Thyroid gland (tissue), 4 donors: ENCODE results near the gene DENND1A. TPM values are rescaled to one million over a fixed set of nuclear protein-coding genes. Genes with fewer than 3 reads are reported as not detected.

ENCODE experiments used
- DNase-seq, 2 donors: peaks; one replicate each; pipeline ENCODE4 v3.0.0-alpha.2; 2019
- H3K27ac ChIP-seq, 3 donors: fragments of 200-600 bp; sonication (generic); 1 replicate in 2 of 3; 2 replicates in 1 of 3; pipeline ENCODE4 v1.5.1; 2016 to 2019; ENCODE audit warnings: mild to moderate bottlenecking in 1 of 3, moderate library complexity in 1 of 3
- H3K27me3 ChIP-seq: fragments of 200-600 bp; sonication (generic); one replicate; pipeline ENCODE4 v1.5.1; 2019
- H3K36me3 ChIP-seq, 2 donors: fragments of 200-600 bp; sonication (generic); one replicate each; pipeline ENCODE4 v1.5.1; 2016 to 2019
- H3K4me1 ChIP-seq, 2 donors: fragments of 200-600 bp; sonication (generic); one replicate each; pipeline ENCODE4 v1.5.1; 2017 to 2019
- H3K4me3 ChIP-seq, 3 donors: fragments of 200-600 bp; sonication (generic); replicated peaks in 1 of 3; 1 replicate in 2 of 3; 2 replicates in 1 of 3; pipeline ENCODE4 v1.5.1; 2016; ENCODE audit warnings: mild to moderate bottlenecking in 1 of 3
- H3K9me3 ChIP-seq: fragments of 200-600 bp; sonication (generic); one replicate; pipeline ENCODE4 v1.5.1; 2017
- POLR2A ChIP-seq, 2 donors: fragments of 450-650 bp; IDR thresholded peaks; one replicate each; pipeline ENCODE4 v1.6.1; 2017; ENCODE audit warnings: antibody characterized with exemption in 2 of 2, mild to moderate bottlenecking in 2 of 2, moderate library complexity in 1 of 2
- WGBS, 2 donors: methylation state at CpG; one replicate each; pipeline ENCODE4 v1.1.5; 2017; 5-methylcytosine and 5-hydroxymethylcytosine counted together
- intact Hi-C: fragments of 100-400 bp; cut with DNase I; formaldehyde crosslinking; loops from one replicate; pipeline ENCODE4 v1.15.1; 2023
- total RNA-seq, 4 donors: library from RNA; depleted of rRNA; stranded (reverse); fragments of >200 nt; gene quantifications; one replicate each; pipeline ENCODE4 v1.2.3, GENCODE V29; 2016
- TF ChIP-seq, protein P1 (sequence below), 6 experiments: fragments of 200-600 bp in 3 of 6; fragments of 450-650 bp in 3 of 6; sonication (generic) in 3 of 6; IDR thresholded peaks; one replicate each; pipeline ENCODE4 v1.5.1; 2016 to 2019; ENCODE audit warnings: antibody characterized with exemption in 6 of 6, mild to moderate bottlenecking in 2 of 6, inconsistent platforms in 1 of 6, moderate library complexity in 1 of 6

Gene DENND1A
- total RNA-seq, 4 donors from 2014 or later = 18.8 to 34.4 (median 28.2) TPM

DNA sequence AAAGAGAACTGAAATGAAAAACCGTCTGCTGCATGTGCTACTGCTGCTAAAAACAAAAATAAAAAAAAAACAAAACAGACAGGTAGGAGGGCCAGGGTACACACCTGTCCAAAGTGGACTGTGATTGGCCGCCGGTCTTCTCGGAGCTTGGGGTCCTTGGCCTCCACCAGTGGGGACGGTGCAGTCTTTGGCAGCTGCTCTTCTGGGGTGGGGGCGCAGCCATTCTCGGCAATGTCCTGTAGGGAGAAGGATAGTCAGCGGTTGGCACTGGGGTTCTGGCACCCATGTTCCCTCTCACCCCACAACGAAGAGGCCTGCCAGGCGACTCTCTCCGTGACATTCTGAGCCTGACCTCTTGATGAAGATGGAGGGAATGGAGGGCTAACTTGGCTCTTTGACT lies 489.7 kb downstream of the DENND1A start:
- no peak overlapping the region for H3K27ac ChIP-seq
- no peak overlapping the region for H3K4me3 ChIP-seq
- H3K27me3 ChIP-seq = no peaks in the 10 kb centered on the region
- no peak for DNase-seq
- TF ChIP-seq POLR2A (IDR thresholded peaks at IDR 0.05) = no peak
- TF ChIP-seq, protein P1, sequence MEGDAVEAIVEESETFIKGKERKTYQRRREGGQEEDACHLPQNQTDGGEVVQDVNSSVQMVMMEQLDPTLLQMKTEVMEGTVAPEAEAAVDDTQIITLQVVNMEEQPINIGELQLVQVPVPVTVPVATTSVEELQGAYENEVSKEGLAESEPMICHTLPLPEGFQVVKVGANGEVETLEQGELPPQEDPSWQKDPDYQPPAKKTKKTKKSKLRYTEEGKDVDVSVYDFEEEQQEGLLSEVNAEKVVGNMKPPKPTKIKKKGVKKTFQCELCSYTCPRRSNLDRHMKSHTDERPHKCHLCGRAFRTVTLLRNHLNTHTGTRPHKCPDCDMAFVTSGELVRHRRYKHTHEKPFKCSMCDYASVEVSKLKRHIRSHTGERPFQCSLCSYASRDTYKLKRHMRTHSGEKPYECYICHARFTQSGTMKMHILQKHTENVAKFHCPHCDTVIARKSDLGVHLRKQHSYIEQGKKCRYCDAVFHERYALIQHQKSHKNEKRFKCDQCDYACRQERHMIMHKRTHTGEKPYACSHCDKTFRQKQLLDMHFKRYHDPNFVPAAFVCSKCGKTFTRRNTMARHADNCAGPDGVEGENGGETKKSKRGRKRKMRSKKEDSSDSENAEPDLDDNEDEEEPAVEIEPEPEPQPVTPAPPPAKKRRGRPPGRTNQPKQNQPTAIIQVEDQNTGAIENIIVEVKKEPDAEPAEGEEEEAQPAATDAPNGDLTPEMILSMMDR (IDR thresholded peaks at IDR 0.05) = no peak
- H3K36me3 ChIP-seq = peaks cover 0 to 8% of the 10 kb centered on the region in 2 donors
- 95 to 97% methylated on average over 11 of the region's 11 CpGs for WGBS, 2 donors
- H3K9me3 ChIP-seq = no peaks in the 10 kb centered on the region
- intact Hi-C loops = no loop called here
- no peaks in the 10 kb centered on the region for H3K4me1 ChIP-seq

DNA sequence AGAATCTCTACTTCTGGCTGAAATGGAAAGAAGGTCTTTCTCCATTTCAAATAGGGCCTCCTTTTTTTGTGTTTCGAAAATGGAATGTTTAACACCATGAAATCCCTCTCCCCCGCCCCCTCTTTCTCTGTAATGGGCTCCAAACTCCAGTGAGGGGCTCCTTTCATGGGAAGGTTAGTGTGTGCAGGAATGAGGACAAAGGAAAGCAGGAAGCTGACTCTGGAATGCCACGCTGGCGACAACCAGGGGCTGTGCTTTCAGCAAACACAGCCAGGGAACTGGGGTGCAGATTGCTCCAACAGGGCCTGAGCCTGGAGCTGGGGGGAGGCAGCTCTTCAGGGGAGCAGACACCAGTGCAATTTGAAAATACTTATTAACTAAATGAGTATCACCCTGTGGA lies 491.1 kb downstream of the DENND1A start:
- no peak for DNase-seq
- H3K36me3 ChIP-seq = peaks cover 0 to 8% of the 10 kb centered on the region in 2 donors
- intact Hi-C loops = no loop called here

DNA sequence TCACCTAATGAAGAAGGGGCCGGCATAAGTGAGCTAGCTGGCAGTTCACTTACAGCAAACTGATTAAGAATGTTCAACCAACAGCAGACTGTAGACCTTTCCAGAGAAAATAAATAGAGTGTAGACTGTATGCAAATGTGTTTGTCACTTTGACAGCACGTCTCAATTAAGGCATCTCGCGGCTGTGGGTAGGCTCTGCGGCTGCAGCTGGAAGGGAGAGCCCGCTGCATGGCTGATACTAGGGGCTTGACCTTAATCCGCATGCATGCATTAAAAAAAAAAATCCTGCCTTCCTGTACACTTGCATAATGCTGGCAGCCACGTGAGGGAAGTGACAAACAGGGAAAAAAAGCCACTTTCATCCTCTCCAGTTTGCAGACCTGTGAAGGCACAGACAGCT lies 491.6 kb downstream of the DENND1A start:
- Histone ChIP-seq H3K27ac (no peak overlapping the region), H3K27me3 (no peaks in the 10 kb centered on the region), H3K36me3 (peaks cover 0 to 8% of the 10 kb centered on the region in 2 donors), H3K9me3 (no peaks in the 10 kb centered on the region), H3K4me1 (no peaks in the 10 kb centered on the region), H3K4me3 (no peak overlapping the region)
- intact Hi-C loops = no loop called here
- 78 to 84% methylated on average over 8 of the region's 8 CpGs for WGBS, 2 donors
- no peak for DNase-seq
- TF ChIP-seq, protein P1 (IDR thresholded peaks at IDR 0.05) = no peak
- no peak for TF ChIP-seq POLR2A (IDR thresholded peaks at IDR 0.05)

More for the DNA sequence above, 491.1 kb downstream of the DENND1A start:
- H3K27ac ChIP-seq = no peak overlapping the region
- no peaks in the 10 kb centered on the region for H3K27me3 ChIP-seq
- no peak for TF ChIP-seq POLR2A (IDR thresholded peaks at IDR 0.05)
- TF ChIP-seq, protein P1 (IDR thresholded peaks at IDR 0.05) = no peak
- 76 to 84% methylated on average over 4 of the region's 4 CpGs for WGBS, 2 donors
- H3K9me3 ChIP-seq = no peaks in the 10 kb centered on the region
- H3K4me1 ChIP-seq = no peaks in the 10 kb centered on the region
- no peak overlapping the region for H3K4me3 ChIP-seq

DNA sequence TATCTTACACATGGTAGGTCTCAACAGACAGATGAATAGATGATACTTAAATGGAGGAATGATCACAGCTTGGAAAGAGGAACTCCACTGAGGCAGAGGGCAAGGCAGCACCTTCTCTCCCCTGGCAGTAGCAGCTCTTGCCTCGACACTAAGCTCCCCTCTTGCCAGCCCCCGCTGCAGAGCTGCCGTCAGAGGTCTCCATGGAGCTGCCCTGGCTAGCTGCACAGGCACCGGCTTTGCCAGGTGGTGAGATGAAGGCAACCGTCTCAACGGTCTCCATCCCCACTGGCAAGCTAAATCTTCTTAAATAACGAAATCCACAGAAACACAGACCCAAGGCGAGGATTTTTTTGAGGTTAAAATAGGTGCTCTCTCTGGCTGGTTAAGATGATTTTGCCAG lies 492.7 kb downstream of the DENND1A start:
- no peak for DNase-seq
- H3K27ac ChIP-seq = no peak overlapping the region
- intact Hi-C loops = no loop called here
- H3K4me3 ChIP-seq = no peak overlapping the region
- no peaks in the 10 kb centered on the region for H3K27me3 ChIP-seq
- H3K36me3 ChIP-seq = peaks cover 0 to 8% of the 10 kb centered on the region in 2 donors
- no peaks in the 10 kb centered on the region for H3K4me1 ChIP-seq
- no peaks in the 10 kb centered on the region for H3K9me3 ChIP-seq
- TF ChIP-seq, protein P1 (IDR thresholded peaks at IDR 0.05) = no peak
- no peak for TF ChIP-seq POLR2A (IDR thresholded peaks at IDR 0.05)
- 89 to 96% methylated on average over 7 to 8 of the region's 8 CpGs for WGBS, 2 donors

DNA sequence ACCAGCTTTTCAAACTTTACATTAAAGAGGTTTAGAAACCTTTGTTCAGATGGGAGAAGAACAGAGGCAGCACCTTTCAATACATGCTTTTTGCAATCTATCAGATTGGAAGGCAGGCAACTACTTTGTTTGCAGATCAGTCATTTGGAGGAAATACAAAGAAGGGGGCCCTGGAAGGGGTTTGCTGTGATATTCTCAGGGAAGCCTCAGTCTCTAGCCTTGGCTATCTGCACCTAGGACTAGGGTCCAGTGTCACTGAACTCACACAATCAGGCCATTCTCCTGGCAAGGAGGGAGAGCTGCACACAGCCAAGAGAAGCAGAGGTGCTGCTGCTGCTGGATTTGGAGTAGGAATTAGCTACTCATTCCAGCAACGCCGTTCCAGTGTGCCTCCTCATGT lies 494.5 kb downstream of the DENND1A start:
- TF ChIP-seq, protein P1 (IDR thresholded peaks at IDR 0.05) = no peak
- no peak for TF ChIP-seq POLR2A (IDR thresholded peaks at IDR 0.05)
- WGBS, 2 donors = 71 to 85% methylated on average over 2 of the region's 2 CpGs
- H3K4me3 ChIP-seq = no peak overlapping the region
- H3K36me3 ChIP-seq = peaks cover 0 to 8% of the 10 kb centered on the region in 2 donors
- H3K27ac ChIP-seq = no peak overlapping the region
- intact Hi-C loops = no loop called here
- no peaks in the 10 kb centered on the region for H3K4me1 ChIP-seq
- DNase-seq = no peak
- no peaks in the 10 kb centered on the region for H3K9me3 ChIP-seq
- H3K27me3 ChIP-seq = no peaks in the 10 kb centered on the region
